ENCODE results near the gene CNTROB.

The CNTROB gene

DNA sequence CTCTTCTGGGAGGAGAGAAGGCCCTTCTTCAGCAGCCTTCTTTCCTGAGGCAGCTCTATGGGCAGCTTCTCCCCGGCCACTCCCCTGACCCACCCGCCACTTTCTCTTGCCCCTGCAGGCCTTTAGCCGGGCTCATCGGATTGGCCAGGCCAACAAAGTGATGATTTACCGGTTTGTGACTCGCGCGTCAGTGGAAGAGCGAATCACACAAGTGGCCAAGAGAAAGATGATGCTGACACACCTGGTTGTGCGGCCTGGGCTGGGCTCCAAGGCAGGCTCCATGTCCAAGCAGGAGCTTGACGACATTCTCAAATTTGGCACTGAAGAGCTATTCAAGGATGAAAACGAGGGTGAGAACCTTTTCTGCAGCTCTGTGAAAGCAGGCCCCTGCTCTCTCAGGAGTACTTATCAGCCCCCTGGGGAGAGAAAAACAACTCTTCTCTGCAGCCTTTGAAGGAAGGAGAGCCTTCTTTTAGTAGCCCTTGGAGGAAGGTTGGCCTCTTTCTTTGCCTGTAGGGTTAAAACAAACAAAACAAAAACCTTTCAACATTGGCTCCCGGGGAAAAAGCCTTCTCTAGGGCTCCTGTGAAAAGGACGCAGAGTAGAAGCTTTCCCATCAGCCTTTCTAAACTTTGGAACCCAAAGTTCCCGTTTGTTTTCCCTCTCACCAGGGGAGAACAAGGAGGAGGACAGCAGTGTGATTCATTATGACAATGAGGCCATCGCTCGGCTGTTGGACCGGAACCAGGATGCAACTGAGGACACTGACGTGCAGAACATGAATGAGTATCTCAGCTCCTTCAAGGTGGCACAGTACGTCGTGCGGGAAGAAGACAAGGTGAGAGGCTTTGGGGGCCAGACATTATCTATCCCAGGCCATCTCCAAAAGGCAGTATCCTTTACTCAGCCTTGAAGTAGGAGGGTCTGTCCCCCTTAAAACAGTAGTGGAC lies 28.6 kb upstream of the CNTROB start:
- DNase-seq = no peak

DNA sequence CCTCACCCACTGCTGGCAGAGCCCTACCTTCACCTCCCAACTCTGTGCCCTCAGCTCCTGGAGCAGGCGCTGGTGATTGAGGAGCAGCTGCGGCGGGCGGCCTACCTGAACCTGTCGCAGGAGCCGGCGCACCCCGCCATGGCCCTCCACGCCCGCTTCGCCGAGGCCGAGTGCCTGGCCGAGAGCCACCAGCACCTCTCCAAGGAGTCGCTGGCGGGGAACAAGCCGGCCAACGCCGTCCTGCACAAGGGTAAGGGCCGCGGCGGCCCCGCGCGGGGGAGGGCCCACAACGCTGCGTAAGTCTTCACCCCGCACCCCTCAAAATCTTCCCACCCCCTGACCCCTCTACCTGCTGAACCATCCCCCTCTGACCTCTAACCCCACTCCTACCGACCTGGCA lies 22.9 kb upstream of the CNTROB start:
- DNase-seq = no peak

DNA sequence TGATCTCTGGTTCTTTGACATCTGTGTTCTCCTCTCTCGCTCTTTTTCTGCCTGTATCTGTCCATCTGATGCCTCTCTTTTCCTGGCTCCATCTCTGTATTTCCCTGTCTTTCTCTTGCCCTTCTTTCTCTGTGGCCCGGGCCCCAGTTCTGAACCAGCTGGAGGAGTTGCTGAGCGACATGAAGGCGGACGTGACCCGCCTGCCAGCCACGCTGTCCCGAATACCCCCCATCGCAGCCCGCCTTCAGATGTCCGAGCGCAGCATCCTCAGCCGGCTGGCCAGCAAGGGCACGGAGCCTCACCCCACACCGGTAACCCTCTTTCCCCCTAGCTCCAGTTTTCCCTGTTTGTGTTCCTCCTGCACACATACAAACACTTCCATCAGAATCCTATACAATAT lies 21.7 kb upstream of the CNTROB start:
- no peak for DNase-seq

DNA sequence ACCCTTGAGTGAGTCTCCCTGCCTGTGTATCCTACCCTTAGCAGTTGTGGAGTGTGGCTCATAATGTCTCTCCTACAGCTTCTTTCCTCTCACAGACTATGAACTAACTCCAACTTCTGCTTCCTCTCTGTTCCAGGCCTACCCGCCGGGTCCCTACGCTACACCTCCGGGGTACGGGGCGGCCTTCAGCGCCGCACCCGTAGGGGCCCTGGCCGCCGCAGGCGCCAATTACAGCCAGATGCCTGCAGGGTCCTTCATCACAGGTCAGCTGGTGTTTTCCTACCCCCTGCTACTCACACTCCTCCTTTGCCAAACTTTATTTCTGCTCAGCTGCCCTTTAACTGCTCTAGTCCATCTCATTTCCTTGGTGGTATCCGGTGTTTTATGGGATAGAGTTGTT lies 21.3 kb upstream of the CNTROB start:
- DNase-seq = no peak

DNA sequence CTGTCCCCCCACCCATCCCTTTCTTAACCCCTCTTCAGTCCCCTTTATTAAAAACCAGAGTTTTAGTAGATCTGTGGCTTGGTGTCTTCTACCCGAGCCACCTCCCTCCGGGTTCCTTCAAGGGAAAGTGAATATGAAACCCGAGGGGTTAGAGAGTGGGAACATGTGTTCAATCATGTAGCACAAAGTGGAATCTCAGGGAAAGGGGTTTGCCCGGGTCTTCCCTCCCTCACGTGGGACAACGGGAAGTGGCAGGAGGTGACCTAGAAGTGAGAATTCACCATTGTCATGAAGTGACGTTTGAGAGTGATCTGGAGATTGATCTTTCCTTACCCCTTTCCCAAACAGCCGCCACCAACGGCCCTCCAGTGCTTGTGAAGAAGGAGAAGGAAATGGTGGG lies 20.9 kb upstream of the CNTROB start:
- DNase-seq = no peak

DNA sequence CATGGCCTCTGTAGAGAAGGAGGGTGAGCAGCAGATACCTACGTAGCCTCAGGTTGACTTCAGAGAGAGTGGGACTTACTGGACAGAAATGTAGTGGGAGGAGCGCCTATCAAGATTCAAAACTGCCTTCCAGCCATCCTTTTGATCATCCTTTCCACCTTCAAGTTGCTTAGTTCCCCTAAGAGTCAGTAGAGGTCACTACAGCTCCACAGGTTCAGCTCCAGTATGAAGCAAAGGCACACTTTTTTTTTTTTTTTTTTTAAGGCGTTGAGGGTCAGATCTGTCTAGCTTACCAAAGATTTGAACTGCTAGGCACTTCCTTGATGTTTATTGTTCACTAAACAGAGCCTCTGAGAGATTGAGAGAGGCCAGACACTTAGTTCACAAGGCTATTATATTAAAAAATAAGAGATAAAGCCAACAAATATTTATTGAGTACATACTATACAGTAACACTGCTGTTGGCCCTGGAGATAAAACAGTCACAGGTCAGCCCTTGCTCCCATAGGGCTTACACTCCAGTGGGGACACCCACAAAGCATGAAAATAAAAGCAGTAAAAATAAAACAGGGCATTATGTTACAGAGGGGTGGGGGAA lies 19.0 kb upstream of the CNTROB start:
- DNase-seq = peak in 3 of 14 donors; percentile 5 to 9 (median 6)

DNA sequence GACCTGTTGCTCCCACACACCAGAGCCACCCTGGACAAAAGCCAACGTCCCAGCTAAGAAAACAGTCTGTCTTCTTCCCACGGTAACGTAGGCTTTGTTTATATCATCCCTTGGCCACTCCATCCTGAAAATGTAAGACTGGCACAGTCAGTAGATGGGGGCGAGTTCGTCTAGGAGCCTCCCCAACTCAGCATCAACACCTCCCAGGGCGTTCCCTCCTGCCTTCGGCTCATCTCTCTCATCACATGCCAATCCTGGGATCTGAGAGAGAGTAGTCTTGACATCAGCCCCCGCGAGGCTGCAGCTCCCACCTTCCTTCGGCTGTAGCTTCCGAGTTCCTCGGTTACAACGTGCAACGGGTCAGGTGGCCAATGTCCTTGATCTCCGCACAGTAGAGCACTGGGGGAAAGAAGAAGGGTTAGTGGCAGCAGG lies 16.8 kb upstream of the CNTROB start:
- no peak for DNase-seq

DNA sequence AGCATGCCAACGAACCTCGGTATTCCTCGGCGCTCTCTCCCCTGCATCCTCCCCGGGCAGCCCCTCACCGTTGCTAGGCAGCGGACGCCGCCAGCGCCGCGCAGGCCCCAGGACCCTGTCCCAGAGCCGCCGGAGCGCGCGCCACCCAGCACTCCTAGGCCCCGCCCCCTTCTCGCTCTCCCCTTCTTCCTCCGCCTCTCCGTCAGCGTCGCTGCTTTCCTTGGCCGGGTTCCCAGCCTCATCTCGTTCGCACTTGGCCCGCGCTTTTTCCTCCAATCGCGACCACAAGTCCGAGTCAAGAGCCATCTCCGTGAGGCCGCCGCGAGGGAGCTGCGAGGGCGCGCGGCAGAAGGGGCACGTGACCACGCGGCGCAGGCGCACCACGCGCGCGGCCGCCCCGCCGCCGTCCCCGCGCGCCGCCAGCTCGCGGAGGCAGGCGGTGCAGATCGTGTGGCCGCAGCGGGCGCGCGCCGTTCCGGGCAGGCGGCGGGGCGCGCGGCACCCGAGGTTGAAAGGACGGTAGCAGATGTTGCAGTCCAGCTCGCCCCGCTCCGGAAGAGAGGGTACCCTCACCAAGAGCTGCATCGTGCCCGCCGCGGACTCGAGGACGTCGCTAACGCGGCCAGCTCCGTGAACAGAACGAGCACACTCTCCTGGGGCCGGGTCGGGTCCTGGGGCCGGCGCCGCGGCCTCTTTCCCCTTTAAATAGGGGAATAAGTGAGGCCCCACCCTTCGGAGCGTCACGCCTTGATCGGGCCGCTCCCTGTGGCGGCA lies 16.2 kb upstream of the CNTROB start, which contains the start of gene RNF227:
TSS of gene RNF227 (minus strand) at position 679 of the 774 bp plus-strand sequence. CDS start at position 585, 94 bp downstream.
- peak; percentile 36 to 87 (median 79) for DNase-seq

DNA sequence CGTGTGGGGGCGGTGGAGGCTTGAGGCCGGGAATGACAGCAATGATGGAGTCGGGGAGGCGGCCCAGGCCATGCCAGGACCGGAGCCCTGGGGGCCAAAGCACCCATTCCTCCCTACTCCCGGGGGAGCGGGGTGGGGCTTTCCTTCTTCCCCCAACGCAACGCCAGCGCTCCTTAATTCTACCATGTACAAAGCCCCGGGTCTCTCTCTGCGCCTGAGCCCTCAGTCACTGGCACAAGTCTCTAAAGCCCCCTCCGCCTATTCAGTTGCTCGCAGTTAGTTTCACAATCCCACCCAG lies 15.7 kb upstream of the CNTROB start:
- DNase-seq = peak in 1 of 14 donors; percentile 59

DNA sequence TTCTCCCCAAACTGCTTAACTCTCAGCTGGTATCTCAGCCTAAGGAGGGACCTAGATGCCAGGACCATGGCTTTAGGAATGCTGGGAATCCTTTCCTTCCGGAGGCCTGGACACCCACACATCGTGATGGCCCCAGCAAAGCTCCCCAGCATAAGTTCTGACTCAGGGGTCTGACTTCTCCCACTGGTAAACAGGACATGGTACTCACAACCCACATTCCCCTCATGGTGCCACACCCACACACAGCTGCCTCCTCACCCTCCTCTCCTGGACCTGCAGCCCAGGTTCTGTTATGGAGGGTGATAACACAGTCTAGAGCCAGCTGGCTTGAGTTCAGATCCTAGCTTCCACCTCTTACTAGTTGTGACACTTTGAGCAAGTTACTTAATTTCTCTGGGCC lies 15.2 kb upstream of the CNTROB start:
- DNase-seq = no peak

DNA sequence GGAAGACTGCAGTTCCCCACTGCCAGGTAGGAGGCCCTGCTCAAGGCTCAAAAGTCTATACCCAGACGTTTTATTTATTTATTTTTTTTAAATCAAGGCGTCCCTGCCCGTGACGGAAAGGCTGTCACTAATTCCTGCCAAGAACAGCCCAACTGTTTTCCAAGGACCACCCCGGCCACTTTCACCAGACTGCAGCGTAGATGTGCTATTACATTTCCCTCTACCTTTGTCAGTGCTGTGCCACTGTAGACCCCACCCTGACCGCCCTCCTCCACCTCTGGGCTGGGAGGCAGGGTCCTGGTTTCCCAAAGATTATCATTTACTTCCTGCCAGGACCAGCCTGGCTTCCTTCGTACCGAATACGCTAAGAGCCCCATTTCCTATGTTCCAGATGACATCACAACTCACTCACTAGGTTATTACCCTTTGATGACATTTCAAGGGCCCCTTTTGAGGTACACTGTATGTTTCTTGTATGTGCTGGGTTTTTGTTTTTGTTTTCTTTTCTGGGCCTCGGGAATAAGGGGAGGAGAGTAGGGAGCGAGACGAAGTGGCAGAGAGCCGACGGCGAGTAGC lies 9.6 kb upstream of the CNTROB start:
- peak in 1 of 14 donors; percentile 5 for DNase-seq

DNA sequence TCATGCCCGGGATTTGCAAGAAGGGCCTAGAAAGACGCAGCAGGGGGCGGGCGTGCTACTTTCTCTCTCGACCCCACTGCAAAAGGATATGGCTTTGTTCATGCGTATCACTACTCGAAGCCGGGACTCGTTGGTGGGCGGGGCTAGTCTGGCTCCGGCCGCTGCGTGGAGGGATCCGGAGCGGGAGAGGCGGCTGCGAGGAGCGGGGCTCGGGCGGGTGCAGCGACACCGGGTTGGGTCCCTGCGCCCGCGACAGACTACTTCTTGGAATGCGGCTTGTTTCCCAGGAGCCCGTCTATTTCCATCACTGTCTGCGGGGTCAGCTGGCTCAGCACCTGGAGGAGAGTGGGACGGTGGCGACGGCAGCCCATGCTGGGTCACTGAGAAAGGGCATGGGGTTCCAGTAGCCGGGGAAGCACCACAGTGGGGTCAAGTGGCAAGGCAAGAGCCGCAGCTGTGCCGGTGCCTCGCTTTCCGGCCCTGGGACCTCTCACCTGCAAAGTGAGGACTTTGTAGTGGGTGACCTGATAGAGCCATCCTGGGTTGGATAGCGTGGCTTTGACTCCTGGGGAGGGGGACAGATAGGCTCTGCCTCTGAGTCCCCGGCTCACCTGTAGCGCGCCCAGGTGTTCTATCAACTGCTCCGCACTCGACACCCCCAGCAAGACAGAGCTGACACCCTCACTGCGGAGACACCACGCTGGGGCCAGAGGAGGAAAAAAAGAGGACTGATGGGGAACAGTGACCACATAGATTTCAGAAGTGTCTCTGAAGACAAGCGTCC lies 9.0 kb upstream of the CNTROB start:
- peak in 12 of 14 donors; percentile 12 to 68 (median 48) for DNase-seq

DNA sequence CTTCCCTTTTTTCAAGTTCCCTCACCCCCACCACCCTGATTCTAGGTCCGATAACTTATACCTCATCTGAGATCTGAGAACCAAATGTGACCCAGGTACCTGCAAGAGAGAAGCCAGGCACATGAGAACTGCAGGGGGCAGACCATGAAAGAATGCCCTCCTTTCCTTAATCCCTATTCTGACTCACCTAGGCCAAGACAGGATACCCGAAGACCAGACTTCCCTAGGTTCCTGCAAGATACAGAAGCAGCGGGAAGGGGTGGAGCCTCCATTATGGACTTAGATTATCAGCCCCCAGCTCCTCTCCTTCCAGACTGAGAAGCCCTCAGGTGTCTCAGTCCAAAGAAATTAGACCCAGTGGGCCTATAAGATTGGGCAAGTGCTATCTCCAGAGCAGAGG lies 4.4 kb upstream of the CNTROB start:
- no peak for DNase-seq

DNA sequence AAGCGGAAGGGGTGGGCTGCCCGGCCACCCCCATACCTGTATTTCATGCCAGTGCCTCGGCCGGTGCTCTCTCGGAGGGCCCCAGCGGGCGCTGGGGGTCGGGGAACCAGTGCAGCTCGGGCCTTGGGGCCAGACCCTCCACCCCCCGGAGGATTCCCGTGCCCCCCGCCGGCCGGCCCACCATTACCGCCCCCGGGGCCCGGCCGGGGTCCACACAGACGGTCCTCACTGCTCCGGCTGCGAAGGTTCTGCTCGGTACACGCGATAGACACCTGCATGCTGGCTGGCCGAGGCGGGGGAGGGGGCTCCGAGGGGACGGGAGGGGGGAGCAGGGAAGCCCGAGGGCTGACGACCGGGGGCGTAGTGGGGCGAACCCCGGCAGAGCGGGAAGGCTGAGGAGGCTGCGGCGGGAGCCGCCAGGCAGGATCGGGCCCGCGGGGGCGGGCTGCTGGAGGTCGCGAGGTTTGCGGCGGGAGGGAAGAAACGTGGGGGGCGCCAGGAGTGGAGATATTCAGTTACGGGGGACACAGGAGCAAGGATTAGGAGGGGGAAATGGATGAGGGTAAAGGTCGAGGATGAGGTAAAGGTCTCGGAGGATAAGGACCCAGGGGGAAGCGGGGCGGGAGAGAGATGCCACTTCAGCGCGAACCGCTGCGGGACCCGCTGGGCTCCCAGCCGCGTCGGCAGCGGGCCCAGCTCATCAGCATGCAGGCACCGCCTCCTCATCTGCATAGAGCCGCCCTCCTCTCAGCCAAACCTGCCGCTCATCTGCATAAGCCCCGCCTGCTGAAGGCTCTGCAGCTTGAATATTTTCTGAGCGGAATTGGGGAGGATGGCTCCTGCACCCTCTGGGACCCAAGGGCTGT lies 2.6 kb upstream of the CNTROB start, which contains the start of gene KCNAB3:
TSS of gene KCNAB3 (minus strand) at position 699 of the 866 bp plus-strand sequence. CDS start at position 278, 421 bp downstream.
- peak in 6 of 14 donors; percentile 13 to 83 (median 20) for DNase-seq

DNA sequence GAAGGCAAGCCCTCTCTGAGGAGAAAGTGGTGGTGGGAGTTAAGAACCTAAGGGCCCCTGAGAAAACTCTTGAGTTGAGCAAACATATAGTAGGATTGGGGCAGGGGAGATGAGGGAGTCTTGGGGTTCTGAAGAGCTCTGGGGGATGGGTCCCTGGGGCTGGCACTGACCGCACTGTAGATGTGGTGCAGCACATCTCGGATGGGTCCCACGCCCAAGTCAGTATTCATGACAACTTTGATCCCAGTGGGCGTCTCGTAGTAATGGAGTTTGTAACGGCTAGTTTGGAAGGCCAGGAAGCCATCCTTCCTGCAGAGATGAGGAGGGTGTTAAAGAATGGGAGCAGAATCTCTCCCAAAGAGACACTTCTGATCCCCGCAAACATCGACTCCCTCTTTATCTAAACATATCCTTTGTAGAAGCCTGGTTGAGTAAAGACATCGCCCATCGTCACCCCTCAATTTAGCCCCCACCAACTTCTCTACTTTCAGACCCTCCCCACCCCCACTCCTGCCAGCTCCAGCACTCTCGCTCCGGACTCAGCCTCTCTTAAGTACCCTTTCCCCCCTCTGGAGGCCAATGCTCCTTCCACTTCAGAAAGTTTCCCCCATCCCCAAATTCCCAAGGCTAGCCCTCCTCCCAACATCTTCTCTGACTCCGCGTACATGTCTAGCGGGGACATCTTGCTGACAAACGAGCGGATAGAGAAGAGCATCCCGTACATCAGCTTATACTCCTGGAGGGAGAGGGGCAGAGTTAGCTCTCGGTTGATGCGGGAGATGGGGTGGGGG lies 970 bp upstream of the CNTROB start:
- no peak for DNase-seq

DNA sequence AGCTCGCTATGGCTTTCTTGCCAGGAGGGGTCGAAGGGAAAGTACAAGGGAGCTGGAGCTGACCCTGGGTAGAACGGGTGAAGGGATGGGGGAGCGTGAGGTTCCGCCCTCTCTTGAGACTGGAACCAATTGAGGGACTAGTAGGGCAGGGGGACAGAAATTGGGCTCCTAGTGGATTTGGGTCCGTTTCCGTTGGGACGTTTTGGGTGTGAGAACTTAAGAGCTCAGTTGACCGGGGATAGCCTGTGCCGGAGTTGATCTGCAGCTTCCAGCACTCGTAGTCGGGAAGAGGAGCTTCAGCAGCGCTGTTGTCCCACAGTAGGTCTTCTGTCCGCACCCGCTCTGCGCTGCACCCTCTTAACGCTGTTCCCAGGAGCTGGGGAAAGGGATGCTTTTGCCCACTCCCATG lies 481 bp downstream of the CNTROB start:
- DNase-seq = peak in 4 of 14 donors; percentile 21 to 49 (median 36)

DNA sequence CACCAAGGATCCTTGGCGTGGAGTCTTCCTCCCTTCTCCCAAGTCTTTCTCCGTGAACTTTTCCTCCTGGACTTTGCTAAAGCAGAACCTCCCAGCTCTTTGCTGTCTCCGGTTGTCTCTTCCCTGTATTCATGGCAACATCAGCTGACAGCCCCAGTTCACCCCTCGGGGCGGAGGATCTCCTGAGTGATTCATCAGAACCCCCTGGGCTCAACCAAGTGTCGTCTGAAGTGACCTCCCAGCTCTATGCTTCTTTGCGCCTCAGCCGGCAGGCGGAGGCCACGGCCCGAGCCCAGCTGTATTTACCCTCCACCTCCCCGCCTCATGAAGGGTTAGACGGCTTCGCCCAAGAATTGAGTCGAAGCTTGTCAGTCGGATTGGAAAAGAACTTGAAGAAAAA lies 943 bp downstream of the CNTROB start:
- DNase-seq = peak in 2 of 14 donors; percentile 13 to 27

DNA sequence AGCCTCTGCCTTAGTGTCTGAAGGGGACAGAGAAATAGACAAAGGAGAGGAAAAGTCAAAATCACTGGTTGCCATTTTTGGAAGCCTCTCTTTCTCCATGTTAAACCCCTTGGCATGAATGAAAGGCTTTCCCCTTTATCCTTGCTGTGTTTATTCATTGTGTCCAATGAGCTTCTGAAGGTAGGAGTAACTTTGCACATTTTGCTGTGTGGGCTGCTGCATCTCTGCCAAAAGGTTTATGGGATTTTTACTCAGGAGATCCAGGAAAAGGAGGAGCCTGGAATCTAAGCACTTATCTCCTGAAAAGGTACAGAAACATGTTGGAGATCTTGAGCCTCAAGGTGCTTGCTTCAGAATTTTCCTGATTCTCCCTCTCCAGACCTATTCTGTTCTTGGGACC lies 3.9 kb downstream of the CNTROB start:
- no peak for DNase-seq

DNA sequence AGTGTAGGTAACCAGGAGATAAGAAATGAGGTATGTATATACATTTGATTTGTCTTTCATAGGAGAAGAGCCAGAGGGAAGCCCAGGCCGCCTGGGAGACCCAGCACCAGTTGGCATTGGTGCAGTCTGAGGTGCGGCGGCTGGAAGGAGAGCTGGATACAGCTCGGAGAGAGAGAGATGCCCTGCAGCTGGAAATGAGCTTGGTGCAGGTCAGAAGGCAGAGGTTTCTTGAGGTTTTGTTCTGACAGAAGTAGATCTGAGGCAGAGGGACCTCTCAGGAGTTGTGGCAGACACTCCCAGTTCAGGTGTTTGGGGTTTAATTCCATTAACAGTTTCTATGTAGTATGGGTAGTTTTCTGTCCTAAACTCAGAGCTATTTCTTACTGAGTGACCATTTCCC lies 8.0 kb downstream of the CNTROB start:
- DNase-seq = no peak

DNA sequence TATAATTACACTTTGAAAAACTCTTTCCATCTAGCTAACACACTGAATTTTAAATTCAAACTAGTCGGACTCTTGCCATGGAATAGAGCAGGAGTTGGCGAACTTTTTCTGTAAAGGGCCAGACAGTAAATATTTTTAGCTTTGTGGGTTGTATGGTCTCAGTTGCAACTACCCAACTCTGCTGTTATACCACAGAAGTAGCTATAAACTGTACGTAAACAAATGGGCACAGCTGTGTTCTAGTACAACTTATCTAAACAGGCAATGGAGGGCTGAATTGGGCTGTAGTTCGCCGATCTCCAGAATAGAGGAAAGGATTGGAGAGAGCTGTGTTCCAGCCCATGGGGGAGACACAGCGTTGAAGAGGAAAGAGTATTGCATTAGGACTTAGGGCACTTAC lies 8.7 kb downstream of the CNTROB start:
- no peak for DNase-seq

Measured in C1 segment of cervical spinal cord (tissue), 14 donors.